Psoas muscle (tissue), 8 donors: ENCODE data around the gene RPL38. TPM values are rescaled to one million over a fixed set of nuclear protein-coding genes. Genes with fewer than 3 reads are reported as not detected.

ENCODE experiments used
- ATAC-seq, 4 donors: fragments of 200-7000 bp; cut with Tn5 transposase; one replicate each; pipeline ENCODE4 v1.9.1; 2020; ENCODE audit warnings: moderate library complexity in 3 of 4, mild to moderate bottlenecking in 2 of 4
- DNase-seq, 2 donors: peaks; one replicate each; pipeline ENCODE4 v3.0.0-alpha.2; 2020
- H3K27ac ChIP-seq: fragments of 200-600 bp; one replicate; pipeline ENCODE4 v1.8.0; 2022
- H3K27me3 ChIP-seq, 3 donors: fragments of 200-600 bp in 1 of 3; one replicate each; pipeline versions ENCODE4 v1.6.1 to v1.8.0; 2013 to 2022; ENCODE audit warnings: low read length in 2 of 3, mild to moderate bottlenecking in 2 of 3, moderate library complexity in 1 of 3; ENCODE audit not compliant: insufficient read depth in 3 of 3
- H3K36me3 ChIP-seq, 2 donors: fragments of 200-600 bp in 1 of 2; one replicate each; pipeline versions ENCODE4 v1.6.1 to v1.8.0; 2013 to 2022; ENCODE audit warnings: low read depth in 1 of 2, mild to moderate bottlenecking in 1 of 2, moderate library complexity in 1 of 2; ENCODE audit not compliant: insufficient read depth in 1 of 2
- H3K4me1 ChIP-seq: fragments of 200-600 bp; one replicate; pipeline ENCODE4 v1.8.0; 2022
- H3K4me3 ChIP-seq: fragments of 200-600 bp; one replicate; pipeline ENCODE4 v1.8.0; 2022; ENCODE audit warnings: mild to moderate bottlenecking
- H3K9me3 ChIP-seq: fragments of 200-600 bp; one replicate; pipeline ENCODE4 v1.8.0; 2022
- CTCF ChIP-seq: fragments of 200-600 bp; IDR thresholded peaks from one replicate; pipeline ENCODE4 v1.8.0; 2022; ENCODE audit warnings: antibody characterized with exemption
- WGBS, 3 donors: extraction: QIAGEN DNeasy Blood & Tissue Kit; methylation state at CpG; one replicate each; pipeline versions ENCODE4 v1.1.6 to v1.1.7; 2013; 5-methylcytosine and 5-hydroxymethylcytosine counted together
- intact Hi-C, 2 donors: fragments of 100-400 bp; cut with DNase I; formaldehyde crosslinking; loops; one replicate each; pipeline versions ENCODE4 v1.11.0 to v1.14.2; 2022
- polyA plus RNA-seq, 3 donors: library from polyadenylated mRNA; stranded (reverse); fragments of 200-250 nt; gene quantifications; one replicate each; pipeline ENCODE4 v1.2.3, GENCODE V29; 2013
- total RNA-seq, 4 donors: library from RNA; stranded (reverse); fragmentation: NEBNext Ultra II Directional in 2 of 4; extraction: Animal tissue kit (Norgen Biotek cat#: 25700) in 2 of 4; gene quantifications; one replicate each; pipeline versions ENCODE4 v1.2.1 to v1.2.4, GENCODE V29; 2021 to 2023
- donor health status: healthy with polysubstance abuse.
- donor health status: DM: no; HTN: no; CAD: no; lungs with moderate emphysema.
- donor health status: Bipolar disorder and iron deficiency.
- donor health status: healthy.
- donor health status: DM: yes; HTN: yes; CAD: no.
- donor health status: DM: no; HTN: no; CAD: no.
- donor health status: DM: no; HTN: no; CAD: no.
- donor health status: DM: yes; HTN: yes; CAD: no.

Gene RPL38
- total and polyA plus RNA-seq, 7 donors, result 1,032 to 1,956 (median 1,360) TPM

GRCh38 chr17:74163271-74163821 lies 40.1 kb upstream of the RPL38 start:
- WGBS, 3 donors, result 39 to 44% (median 44%) methylated on average over 11 of the region's 11 CpGs
- no peaks in the 10 kb centered on the region for H3K36me3 ChIP-seq
- ATAC-seq (no peak), DNase-seq (no peak)
- no peaks in the 10 kb centered on the region for H3K9me3 ChIP-seq
- H3K27ac ChIP-seq, result no peak overlapping the region
- peaks cover 0 to 25% (median 4%) of the 10 kb centered on the region in 3 donors for H3K27me3 ChIP-seq
- TF ChIP-seq CTCF, result no peak
- H3K4me3 ChIP-seq, result no peak overlapping the region
- H3K4me1 ChIP-seq, result no peaks in the 10 kb centered on the region
- intact Hi-C loops, result no loop called here

- DNase-seq (no peak), ATAC-seq (no peak)
- H3K4me1 ChIP-seq, result no peaks in the 10 kb centered on the region
- TF ChIP-seq CTCF, result no peak
- H3K4me3 ChIP-seq, result no peak overlapping the region
- no peaks in the 10 kb centered on the region for H3K36me3 ChIP-seq
- no peak overlapping the region for H3K27ac ChIP-seq
- WGBS, 3 donors, result 74 to 80% (median 77%) methylated on average over 7 of the region's 7 CpGs
- peaks cover 0 to 23% (median 4%) of the 10 kb centered on the region in 3 donors for H3K27me3 ChIP-seq
- no peaks in the 10 kb centered on the region for H3K9me3 ChIP-seq
- intact Hi-C loops, result no loop called here
Observed at GRCh38 chr17:74163836-74164235, 39.6 kb upstream of the RPL38 start.

GRCh38 chr17:74164446-74165045 lies 38.9 kb upstream of the RPL38 start:
- no peak overlapping the region for H3K4me3 ChIP-seq
- intact Hi-C loops, result no loop called here
- no peaks in the 10 kb centered on the region for H3K9me3 ChIP-seq
- H3K27me3 ChIP-seq, result peaks cover 0 to 20% (median 3%) of the 10 kb centered on the region in 3 donors
- no peaks in the 10 kb centered on the region for H3K36me3 ChIP-seq
- H3K4me1 ChIP-seq, result no peaks in the 10 kb centered on the region
- TF ChIP-seq CTCF, result no peak
- H3K27ac ChIP-seq, result no peak overlapping the region
- WGBS, 3 donors, result 86 to 93% (median 92%) methylated on average over 9 of the region's 9 CpGs
- DNase-seq (no peak), ATAC-seq (no peak)

GRCh38 chr17:74165797-74166365 lies 37.6 kb upstream of the RPL38 start:
- no peak for TF ChIP-seq CTCF
- Histone ChIP-seq H3K9me3 (no peaks in the 10 kb centered on the region), H3K27ac (no peak overlapping the region), H3K36me3 (no peaks in the 10 kb centered on the region), H3K4me3 (no peak overlapping the region), H3K27me3 (peaks cover 0 to 20% (median 0%) of the 10 kb centered on the region in 3 donors), H3K4me1 (no peaks in the 10 kb centered on the region)
- ATAC-seq (no peak), DNase-seq (no peak)
- 60 to 67% (median 65%) methylated on average over 8 of the region's 8 CpGs for WGBS, 3 donors
- intact Hi-C loops, result no loop called here
